A673 (cell line): ENCODE measurements around the gene SPRING1.

Source experiments
- CTCF ChIP-seq: fragments of 300-800, 200-600 bp; sonication (generic); conservative IDR thresholded peaks from 2 replicates; pipeline ENCODE4 v1.5.1; 2017; ENCODE audit warnings: low read depth, mild to moderate bottlenecking, antibody characterized with exemption, low read length, moderate library complexity, mixed read lengths
- EZH2 ChIP-seq: fragments of 200-600 bp; sonication (generic); IDR thresholded peaks from 2 replicates; pipeline ENCODE4 v1.6.1; 2017; ENCODE audit warnings: borderline replicate concordance, low read depth, mild to moderate bottlenecking, mixed read lengths, antibody characterized with exemption, low read length; ENCODE audit not compliant: poor library complexity, severe bottlenecking

- TF ChIP-seq CTCF (no peak), EZH2 (no peak)
Measured at GRCh38 chr12:116689521-116689920, 48.3 kb downstream of the SPRING1 start.
